ENCODE results near the gene WDR17.

DNA sequence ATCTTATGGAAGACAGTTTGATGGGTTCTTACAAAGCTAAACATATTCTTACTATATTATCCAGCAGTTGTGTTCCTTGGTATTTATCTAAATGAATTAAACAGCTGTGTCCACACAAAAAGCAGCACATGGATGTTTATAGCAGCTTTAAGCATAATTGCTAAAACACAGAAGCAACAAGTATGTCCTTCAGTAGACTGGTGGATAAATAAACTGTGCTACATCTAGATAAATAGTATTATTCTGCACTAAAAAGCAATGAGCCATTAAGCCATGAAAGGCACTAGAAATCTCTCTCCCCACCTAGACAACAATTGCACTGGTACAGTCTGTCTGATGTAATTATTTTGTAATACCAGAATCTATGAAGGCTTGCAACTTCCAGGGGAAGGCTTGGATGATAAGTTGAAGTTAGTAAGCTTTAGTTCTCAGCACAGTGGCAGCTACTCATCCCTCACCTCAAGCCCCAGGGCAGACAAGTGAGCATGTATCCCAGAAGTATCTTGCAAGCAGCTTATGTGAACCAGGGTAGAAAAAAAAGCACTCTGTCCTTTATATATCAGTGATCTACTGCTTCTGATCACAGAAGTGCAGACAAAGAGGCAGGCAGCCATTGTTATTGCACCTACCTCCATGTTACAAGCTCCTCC is 36.9 kb downstream of the WDR17 start:
- TF ChIP-seq POLR2AphosphoS5 (IDR thresholded peaks at IDR 0.05; ENCODE audit: low read depth, low read length) (no peak), CTCF (IDR thresholded peaks at IDR 0.05; ENCODE audit: control extremely low read depth in 1 of 3, insufficient read depth in 1 of 3, low read depth in 1 of 3, low read length in 3 of 3) (no peak), YY1 (IDR thresholded peaks at IDR 0.05; ENCODE audit: low read depth, low read length) (no peak), BRCA1 (IDR thresholded peaks at IDR 0.05; ENCODE audit: low read depth, low read length) (no peak)
